ENCODE data around the gene ZNF500.
"Not testable (repeated sequence)": the region's sequence is repeated elsewhere in the genome, so short reads cannot be mapped to it uniquely, and the experiment has no call there.

ZNF500 gene

DNA sequence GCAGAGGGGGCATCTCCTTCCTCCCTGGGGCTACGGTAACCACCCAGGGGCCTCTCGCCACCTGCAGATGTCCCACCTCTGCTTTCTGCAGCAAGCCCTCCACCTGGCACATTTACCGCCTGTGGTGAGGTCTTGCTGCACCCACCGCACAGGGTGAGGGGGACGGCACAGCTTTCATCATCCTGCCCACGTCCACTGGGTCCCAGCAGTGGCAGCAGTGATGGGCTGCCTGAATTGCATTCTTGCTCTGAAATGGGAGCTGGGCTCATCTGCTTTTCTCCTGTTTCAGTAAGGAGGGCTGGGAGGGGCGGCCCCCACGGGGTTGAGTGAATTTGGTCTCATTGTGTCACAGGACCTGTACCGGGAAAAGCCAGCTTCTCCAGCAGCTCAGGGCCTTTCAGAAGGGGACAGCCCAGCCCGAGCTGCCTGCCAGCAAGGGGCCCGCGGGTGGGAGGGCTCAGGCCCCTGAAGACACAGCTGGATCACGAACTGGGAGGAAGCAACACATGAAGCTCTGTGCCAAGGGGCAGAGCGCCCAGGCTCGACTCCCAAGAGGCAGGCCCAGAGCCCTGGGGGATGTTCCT, 19.9 kb downstream of the ZNF500 start:
- peaks cover 9% of the 10 kb centered on the region for H3K36me3 Mint-ChIP-seq
- no peaks in the 10 kb centered on the region for H3K9me3 Mint-ChIP-seq
- H3K27ac Mint-ChIP-seq, result peak overlapping the region; percentile 67
- ATAC-seq, result no peak
- H3K4me1 Mint-ChIP-seq, result peaks cover 36% of the 10 kb centered on the region
- H3K27me3 Mint-ChIP-seq, result peaks cover 10% of the 10 kb centered on the region
- no peak overlapping the region for H3K4me3 Mint-ChIP-seq

DNA sequence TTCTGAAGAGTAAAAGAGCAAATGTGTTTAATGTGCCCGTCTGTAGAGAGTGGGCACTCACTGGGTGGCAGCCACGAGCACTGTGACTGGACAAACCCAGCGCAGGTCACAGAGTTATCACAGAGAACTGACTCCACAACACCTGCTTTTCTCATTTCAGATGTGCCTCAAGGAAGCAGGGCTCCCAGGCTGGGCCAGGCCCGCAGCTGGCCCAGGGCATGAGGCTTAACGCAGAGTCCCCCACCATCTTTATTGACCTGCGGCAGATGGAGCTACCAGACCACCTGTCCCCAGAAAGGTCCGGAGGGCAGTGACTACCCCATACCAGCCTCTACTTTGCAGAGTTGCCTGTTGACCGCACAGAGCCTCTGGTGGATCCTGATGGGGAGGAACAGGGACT, 20.7 kb downstream of the ZNF500 start:
- Mint-ChIP-seq H3K36me3 (peaks cover 3% of the 10 kb centered on the region), H3K27me3 (peaks cover 10% of the 10 kb centered on the region), H3K27ac (no peak overlapping the region), H3K9me3 (no peaks in the 10 kb centered on the region), H3K4me3 (no peak overlapping the region), H3K4me1 (peaks cover 36% of the 10 kb centered on the region)
- no peak for ATAC-seq

DNA sequence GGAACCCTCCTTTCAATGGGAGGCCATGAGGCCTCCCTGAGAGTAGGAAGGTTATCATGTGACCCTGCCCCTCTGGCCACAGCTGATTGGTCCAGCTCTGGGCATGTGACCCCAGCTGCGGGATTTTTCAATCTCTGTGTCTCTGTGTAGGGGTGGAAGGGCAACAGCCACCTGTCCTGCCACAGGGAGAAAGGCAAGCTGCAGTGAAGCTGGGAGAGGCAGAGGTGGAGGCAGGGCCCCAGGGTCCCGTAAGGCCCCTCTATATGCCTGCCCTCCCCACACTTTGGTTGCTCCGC, 21.7 kb downstream of the ZNF500 start:
- H3K4me1 Mint-ChIP-seq, result peaks cover 36% of the 10 kb centered on the region
- ATAC-seq, result no peak
- H3K36me3 Mint-ChIP-seq, result no peaks in the 10 kb centered on the region
- H3K27me3 Mint-ChIP-seq, result peaks cover 10% of the 10 kb centered on the region
- no peak overlapping the region for H3K27ac Mint-ChIP-seq
- H3K4me3 Mint-ChIP-seq, result no peak overlapping the region
- H3K9me3 Mint-ChIP-seq, result no peaks in the 10 kb centered on the region

DNA sequence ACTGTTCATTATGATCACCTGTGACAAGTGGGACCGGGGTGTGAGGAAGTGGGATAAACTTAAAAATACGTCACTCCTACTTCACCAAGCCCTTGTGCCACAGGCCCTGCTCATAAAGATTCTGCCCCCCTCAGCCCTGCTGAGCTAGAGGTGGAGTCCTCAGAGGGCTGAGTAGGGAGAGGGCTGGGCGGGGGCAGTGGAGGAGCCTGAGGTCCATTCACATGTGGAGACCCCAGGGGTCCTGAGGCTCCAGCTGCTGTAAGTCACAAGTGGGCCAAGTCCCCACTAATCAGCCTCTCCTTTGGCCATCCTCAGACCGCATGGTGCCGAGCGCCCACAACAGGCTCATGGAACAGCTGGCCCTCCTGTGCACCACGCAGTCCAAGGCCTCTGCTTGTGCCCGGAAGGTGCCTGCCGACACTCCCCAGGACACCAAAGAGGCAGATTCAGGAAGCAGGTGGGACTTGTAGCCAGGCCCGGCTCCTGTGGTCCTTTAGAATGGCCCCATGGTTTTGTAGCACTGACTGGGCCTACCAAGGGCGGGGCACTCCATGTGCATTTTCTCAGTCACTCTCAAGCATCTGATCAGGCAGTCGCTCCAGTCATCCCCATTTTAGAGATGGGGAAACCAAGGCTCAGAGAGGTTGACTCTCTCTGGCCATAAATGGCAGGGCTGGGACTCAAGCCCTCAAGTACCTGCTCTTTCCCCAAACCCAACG, 22.2 kb downstream of the ZNF500 start:
- Mint-ChIP-seq H3K9me3 (no peaks in the 10 kb centered on the region), H3K36me3 (no peaks in the 10 kb centered on the region), H3K4me3 (no peak overlapping the region), H3K27me3 (peaks cover 10% of the 10 kb centered on the region), H3K27ac (no peak overlapping the region), H3K4me1 (peaks cover 36% of the 10 kb centered on the region)
- peak; percentile 13 for ATAC-seq

DNA sequence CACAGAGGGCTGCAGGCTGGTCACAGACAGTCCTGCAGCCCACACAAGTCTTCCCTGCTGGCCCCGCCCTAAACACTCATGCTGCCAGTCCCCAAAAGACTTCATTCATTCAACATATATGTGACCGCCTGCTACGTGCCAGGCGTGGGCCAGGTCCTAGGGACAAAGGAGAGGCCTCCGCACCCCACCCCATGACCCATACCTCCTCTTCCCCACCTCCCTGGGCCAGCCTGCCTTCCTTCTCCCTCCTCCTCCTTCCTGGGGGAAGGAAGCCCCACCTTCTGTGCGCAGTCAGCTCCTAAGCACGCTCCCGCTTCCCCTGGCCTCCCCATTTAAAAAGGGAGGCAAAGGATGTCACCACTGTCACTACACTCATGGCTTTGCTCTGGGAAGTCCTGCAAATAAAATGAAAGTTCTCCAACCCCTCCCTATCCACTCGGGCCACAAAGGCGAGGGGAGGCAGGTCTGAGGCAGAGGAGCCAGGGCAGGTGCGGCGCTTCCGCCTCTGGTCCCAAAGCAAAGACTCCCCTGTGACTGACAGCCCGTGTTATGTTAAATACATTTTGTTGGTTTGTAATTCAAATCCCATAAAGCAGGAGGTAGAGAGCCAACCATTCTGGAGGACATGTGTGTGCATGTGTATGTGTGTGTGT, 23.6 kb downstream of the ZNF500 start:
- peak overlapping the region; percentile 58 for H3K4me3 Mint-ChIP-seq
- H3K36me3 Mint-ChIP-seq, result no peaks in the 10 kb centered on the region
- ATAC-seq, result no peak
- peak overlapping the region; percentile 53 for H3K27ac Mint-ChIP-seq
- H3K27me3 Mint-ChIP-seq, result peaks cover 10% of the 10 kb centered on the region
- no peaks in the 10 kb centered on the region for H3K9me3 Mint-ChIP-seq
- H3K4me1 Mint-ChIP-seq, result peaks cover 25% of the 10 kb centered on the region

DNA sequence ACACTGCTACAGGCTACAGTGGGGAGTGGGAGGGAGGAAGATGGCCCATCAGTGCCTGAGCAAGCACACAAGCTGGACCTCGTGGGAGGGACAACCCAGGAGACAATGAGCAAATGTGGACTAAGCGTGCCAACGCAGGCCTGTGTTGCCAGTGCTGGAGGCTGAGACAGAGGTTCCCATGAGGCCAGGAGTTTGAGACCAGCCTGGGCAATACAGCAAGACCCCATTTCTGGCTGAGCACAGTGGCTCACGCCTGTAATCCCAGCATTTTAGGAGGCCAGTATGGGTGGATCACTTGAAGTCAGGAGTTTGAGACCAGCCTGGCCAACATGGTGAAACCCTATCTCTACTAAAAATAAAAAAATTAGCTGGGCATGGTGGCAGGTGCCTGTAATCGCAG, 28.6 kb downstream of the ZNF500 start:
- H3K4me3 Mint-ChIP-seq, H3K27me3 Mint-ChIP-seq, ATAC-seq, H3K9me3 Mint-ChIP-seq, H3K36me3 Mint-ChIP-seq, H3K27ac Mint-ChIP-seq: not testable (repeated sequence)
- peaks cover 24% of the 10 kb centered on the region for H3K4me1 Mint-ChIP-seq

DNA sequence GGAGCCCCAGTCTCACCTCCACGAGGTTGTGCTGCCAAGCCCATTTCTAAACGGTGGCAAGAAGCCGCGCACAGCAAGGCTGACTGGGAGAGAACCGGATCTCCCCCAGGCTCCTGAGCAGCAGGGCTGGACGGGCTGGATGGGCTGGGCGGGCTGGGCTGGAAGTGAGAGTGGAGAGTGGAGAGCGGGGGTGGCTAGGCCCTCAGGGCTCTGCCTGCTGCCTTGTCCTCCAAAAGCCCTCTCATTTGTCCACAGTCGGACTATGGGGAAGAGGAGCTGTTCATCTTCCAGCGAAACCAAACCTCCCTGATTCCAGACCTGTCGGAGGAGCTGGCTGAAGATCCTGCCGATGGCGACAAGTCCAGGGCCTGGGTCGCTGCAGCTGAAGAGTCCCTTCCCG, 29.4 kb downstream of the ZNF500 start:
- Mint-ChIP-seq H3K9me3 (no peaks in the 10 kb centered on the region), H3K27ac (no peak overlapping the region), H3K27me3 (no peaks in the 10 kb centered on the region), H3K4me3 (no peak overlapping the region), H3K36me3 (no peaks in the 10 kb centered on the region), H3K4me1 (peaks cover 27% of the 10 kb centered on the region)
- ATAC-seq, result no peak

DNA sequence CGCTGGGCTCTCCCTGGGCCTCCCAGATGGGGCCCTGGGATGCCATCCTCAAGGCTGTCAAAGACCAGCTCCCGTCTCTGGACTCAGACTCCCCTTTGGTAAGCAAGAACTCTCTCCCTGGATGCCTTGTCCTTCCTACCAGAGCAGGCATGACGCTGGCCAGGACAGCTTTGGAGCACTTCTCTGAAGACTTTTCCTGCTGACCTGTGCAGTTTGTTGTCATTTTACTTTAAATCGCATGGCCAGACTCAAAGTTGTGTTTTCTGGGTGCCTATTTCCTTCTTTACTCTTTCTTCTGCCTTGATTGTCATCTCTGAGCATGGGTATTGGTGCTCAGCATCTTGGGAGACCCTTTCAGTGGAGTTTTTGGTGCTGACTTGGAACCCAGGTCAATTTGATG, 30.4 kb downstream of the ZNF500 start:
- H3K4me3 Mint-ChIP-seq, result no peak overlapping the region
- H3K27me3 Mint-ChIP-seq, result no peaks in the 10 kb centered on the region
- H3K4me1 Mint-ChIP-seq, result peaks cover 27% of the 10 kb centered on the region
- H3K27ac Mint-ChIP-seq, result no peak overlapping the region
- H3K9me3 Mint-ChIP-seq, result no peaks in the 10 kb centered on the region
- no peak for ATAC-seq
- H3K36me3 Mint-ChIP-seq, result no peaks in the 10 kb centered on the region

DNA sequence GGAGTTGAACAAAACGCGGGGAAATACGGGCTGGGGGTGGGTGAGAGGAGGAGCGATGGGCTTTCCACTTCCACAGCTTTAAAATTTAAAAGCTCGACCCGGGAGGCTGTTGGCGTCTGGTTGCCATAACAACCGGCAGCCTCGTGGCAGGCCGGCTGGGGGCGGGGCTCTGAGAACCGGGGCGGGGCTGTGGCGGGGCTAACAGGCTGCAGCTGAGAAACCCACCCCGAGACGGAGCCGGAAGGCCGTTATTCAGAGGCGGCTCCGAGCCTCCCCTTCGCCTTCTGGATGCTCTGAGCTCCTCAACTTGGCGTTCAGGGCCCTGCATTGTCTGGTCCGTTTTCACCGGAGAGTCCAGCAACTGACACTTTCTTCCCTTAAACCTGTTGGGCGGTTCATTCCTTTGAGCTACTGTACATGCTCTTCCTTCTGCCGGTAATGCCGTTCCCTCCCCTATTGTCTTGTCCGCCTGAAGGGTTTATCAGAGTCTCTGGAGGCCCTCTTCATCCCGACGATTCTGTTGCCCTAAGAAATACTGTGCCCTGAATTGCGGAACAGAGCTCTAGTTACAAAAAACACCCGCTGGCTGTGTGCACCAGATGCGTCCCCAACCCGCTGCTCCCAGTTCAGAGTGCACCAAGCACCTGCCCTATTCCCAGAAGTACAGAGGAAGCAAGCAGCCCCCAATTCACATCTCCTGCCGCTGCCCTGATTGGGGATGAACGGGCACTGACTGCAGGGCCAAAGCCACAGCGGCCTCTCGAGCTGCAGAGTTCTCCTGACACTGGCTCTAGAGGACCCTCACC, 32.0 kb downstream of the ZNF500 start:
- H3K36me3 Mint-ChIP-seq, result no peaks in the 10 kb centered on the region
- H3K9me3 Mint-ChIP-seq, result no peaks in the 10 kb centered on the region
- H3K4me1 Mint-ChIP-seq, result peaks cover 27% of the 10 kb centered on the region
- no peaks in the 10 kb centered on the region for H3K27me3 Mint-ChIP-seq
- peak overlapping the region; percentile 91 for H3K4me3 Mint-ChIP-seq
- peak; percentile 88 for ATAC-seq
- H3K27ac Mint-ChIP-seq, result peak overlapping the region; percentile 84

DNA sequence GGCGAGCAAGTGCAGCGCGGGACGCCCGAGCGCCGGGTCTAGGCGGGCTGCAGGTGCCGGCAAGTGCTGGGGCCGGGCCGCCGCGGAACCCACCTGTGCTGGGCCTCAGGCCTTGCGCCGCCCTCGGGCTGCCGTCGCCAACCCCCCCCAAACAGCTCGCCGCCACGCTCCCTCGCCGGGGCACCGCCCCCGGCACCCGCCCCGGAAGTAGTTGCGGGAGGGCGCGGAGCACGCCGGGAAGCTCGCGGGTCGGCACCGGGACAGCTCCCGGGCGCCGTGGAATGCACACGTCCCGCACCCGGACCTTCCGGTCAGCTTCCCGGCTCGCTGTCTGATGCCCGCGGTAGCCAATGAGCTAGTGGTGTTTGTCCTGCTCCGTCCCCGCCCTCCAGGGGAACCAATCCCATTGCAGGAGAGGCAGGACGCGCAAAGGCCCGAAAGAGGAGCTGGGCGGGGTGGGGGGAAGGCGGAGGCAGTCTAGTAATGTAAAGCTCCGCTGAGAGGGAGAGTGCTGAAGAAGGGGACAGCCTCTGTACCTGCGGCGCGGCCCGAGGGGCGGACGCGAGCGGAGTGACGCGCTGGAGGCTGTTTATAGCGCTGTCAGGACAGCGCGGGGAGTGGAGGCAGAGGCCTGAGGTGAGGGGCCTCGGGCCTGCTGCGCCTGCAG, 32.8 kb downstream of the ZNF500 start, which contains the start of the genes ANKS3 and DNAAF8:
TSS of gene ANKS3 (minus strand) at position 209 of the 667 bp plus-strand sequence. CDS start 4,122 bp downstream, outside the sequence.
TSS of gene DNAAF8 (plus strand) at position 475 of the 667 bp plus-strand sequence. CDS start 1,978 bp downstream, outside the sequence.
- peaks cover 27% of the 10 kb centered on the region for H3K4me1 Mint-ChIP-seq
- H3K27me3 Mint-ChIP-seq, result no peaks in the 10 kb centered on the region
- H3K27ac Mint-ChIP-seq, result peak within 1 kb of the TSS; percentile 84
- ATAC-seq, result peak; percentile 91
- no peaks in the 10 kb centered on the region for H3K36me3 Mint-ChIP-seq
- H3K9me3 Mint-ChIP-seq, result no peaks in the 10 kb centered on the region
- H3K4me3 Mint-ChIP-seq, result peak within 1 kb of the TSS; percentile 91

DNA sequence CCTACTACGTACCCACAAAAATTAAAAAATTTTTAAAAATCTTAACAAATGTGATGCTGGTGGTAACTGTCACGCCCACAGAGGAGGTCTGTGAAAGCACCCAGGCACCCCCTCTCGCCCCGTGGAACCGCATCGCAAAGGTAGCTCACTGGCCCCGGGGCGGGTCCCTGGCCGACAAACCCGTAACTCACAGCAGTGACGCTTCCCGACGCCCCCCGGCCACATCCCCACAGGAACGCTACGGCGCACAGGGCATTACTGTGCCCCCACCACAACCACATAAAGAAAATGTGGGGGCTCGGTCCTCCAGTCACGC, 33.3 kb downstream of the ZNF500 start:
- Mint-ChIP-seq H3K27ac (peak overlapping the region; percentile 84), H3K9me3 (no peaks in the 10 kb centered on the region), H3K4me3 (peak overlapping the region; percentile 91), H3K27me3 (no peaks in the 10 kb centered on the region), H3K4me1 (peaks cover 27% of the 10 kb centered on the region), H3K36me3 (no peaks in the 10 kb centered on the region)
- ATAC-seq, result peak; percentile 28

DNA sequence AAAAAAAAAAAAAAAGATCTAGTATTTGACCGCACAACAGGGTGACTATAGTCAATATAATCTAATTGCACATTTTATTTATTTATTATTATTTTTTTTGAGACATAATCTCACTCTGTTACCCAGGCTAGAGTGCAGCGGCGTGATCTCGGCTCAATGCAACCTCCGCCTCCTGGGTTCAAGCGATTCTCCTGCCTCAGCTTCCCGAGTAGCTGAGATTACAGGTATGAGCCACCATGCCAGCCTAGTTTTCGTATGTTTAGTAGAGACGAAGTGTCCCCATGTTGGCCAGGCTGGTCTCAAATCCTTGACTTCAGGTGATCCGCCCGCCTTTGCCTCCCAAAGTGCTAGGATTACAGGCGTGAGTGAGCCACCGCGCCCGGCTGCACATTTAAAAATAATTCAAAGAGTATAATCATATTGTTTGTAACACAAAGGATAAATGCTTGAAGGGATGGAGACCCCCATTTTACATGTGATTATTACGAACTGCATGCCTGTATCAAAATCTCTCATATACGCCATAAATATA, 33.7 kb downstream of the ZNF500 start:
- Mint-ChIP-seq H3K27me3 (no peaks in the 10 kb centered on the region), H3K27ac (peak overlapping the region; percentile 84), H3K36me3 (no peaks in the 10 kb centered on the region), H3K4me3 (peak overlapping the region; percentile 91), H3K9me3 (no peaks in the 10 kb centered on the region), H3K4me1 (peaks cover 27% of the 10 kb centered on the region)
- no peak for ATAC-seq

DNA sequence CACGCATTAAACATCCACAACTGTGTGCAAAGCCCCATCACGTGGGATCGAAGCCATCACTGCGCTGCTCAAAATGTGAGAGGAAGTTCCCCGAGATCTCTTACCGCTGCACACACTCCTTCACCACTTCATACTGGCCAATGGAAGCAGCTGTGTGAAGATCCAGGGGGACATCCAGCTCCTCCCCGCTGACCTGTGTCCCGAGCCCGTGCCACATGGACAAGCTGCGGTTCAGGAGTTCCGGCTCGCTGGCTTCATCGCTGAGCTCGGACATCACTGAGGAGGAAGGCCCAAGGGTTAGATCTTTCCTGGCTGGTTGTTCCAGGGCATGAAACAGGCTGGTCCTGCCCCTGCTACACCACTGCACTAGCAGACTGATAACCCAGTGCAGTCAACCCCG, 37.1 kb downstream of the ZNF500 start:
- Mint-ChIP-seq H3K9me3 (no peaks in the 10 kb centered on the region), H3K36me3 (peaks cover 17% of the 10 kb centered on the region), H3K4me3 (no peak overlapping the region), H3K27me3 (no peaks in the 10 kb centered on the region), H3K4me1 (peaks cover 19% of the 10 kb centered on the region), H3K27ac (no peak overlapping the region)
- no peak for ATAC-seq

DNA sequence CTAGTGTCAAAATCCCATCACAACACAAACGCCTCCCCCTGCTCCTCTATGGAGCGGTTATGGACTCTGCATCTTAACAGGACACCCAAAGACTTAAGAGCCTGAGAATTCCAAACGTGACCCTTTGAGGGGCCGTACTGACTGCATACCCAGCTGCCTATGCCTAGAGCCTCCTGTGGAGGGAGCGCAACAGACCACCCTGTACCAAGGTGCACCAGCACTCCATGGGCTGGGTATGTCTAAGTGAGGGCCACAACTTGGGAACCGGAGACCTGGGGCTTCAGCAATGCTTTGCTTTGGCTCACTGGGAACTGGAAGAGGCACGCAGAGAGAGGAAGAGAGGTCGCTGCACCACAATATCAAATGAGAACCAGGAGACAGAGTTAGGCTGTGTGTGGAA, 38.3 kb downstream of the ZNF500 start:
- peaks cover 18% of the 10 kb centered on the region for H3K36me3 Mint-ChIP-seq
- H3K4me1 Mint-ChIP-seq, result peaks cover 12% of the 10 kb centered on the region
- no peaks in the 10 kb centered on the region for H3K9me3 Mint-ChIP-seq
- H3K4me3 Mint-ChIP-seq, result no peak overlapping the region
- no peaks in the 10 kb centered on the region for H3K27me3 Mint-ChIP-seq
- ATAC-seq, result no peak
- no peak overlapping the region for H3K27ac Mint-ChIP-seq

DNA sequence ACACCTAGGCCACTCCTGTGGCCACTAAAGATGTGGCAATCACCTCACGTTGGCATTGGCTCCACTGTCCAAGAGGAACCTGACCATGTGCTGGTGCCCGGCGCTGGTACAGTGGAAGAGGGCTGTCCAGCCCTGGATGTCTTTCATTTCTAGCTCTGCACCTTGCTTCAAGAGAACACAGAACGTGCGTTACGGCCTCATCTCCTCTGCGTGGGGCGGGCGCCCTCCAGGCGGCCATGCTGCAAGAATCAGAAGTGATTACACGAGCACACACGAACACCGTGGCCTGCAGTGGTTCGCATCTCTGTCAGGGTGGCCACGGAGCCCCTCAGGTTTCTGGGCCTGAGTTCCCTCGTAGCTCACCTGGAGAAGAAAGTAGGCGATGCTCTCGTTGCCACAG, 40.3 kb downstream of the ZNF500 start:
- Mint-ChIP-seq H3K9me3 (no peaks in the 10 kb centered on the region), H3K4me3 (no peak overlapping the region), H3K27ac (no peak overlapping the region), H3K27me3 (no peaks in the 10 kb centered on the region), H3K4me1 (no peaks in the 10 kb centered on the region), H3K36me3 (peaks cover 26% of the 10 kb centered on the region)
- ATAC-seq, result no peak

Measured in stimulated activated memory B cell treated with anti-CD40 and anti-IgM and Interleukin-4, amounts not matched to agents 10 μg/mL and 1 μg/mL and 100 μg/mL, for 72 hours (primary cell).